B cell (primary cell): Measurements from ENCODE around the gene CDH20. TPM values are rescaled to one million over a fixed set of nuclear protein-coding genes. Genes with fewer than 3 reads are reported as not detected.

ENCODE experiments used
- ATAC-seq: fragments of 200-7000 bp; cut with Tn5 transposase; one replicate; pipeline ENCODE4 v1.10.0; 2021; ENCODE audit warnings: low read depth, mild to moderate bottlenecking, moderate number of reproducible peaks, moderate library complexity
- CTCF ChIA-PET: fragments of 350-600 bp; sonication (Branson Sonifier 250); formaldehyde crosslinking; loops from one replicate; lab custom pipeline; 2021; ENCODE audit warnings: antibody characterized with exemption, inconsistent platforms; lab: Charles Lee
- POLR2A ChIA-PET: fragments of 350-600 bp; sonication (Branson Sonifier 250); formaldehyde crosslinking; loops from one replicate; lab custom pipeline; 2021; ENCODE audit warnings: antibody characterized with exemption; lab: Charles Lee
- DNase-seq: peaks from one replicate; pipeline ENCODE4 v3.0.0; 2013
- H2AFZ ChIP-seq: 2 replicates; pipeline ENCODE4 v1.6.1; 2012; ENCODE audit warnings: mild to moderate bottlenecking, low read depth, low read length; ENCODE audit not compliant: insufficient read depth, poor library complexity, severe bottlenecking
- H3K27ac ChIP-seq, 2 donors: 1 replicate in 1 of 2; 2 replicates in 1 of 2; pipeline ENCODE4 v1.5.1; 2012 to 2013; ENCODE audit warnings: low read length in 2 of 2, mild to moderate bottlenecking in 2 of 2, moderate library complexity in 1 of 2
- H3K27me3 ChIP-seq, 4 experiments: fragments of 200-600 bp in 1 of 4; sonication (generic) in 1 of 4; replicated peaks in 1 of 4; 1 replicate in 2 of 4; 2 replicates in 2 of 4; pipeline versions ENCODE4 v1.6.1 to v1.7.0; 2013 to 2016; ENCODE audit warnings: low read length in 3 of 4, mild to moderate bottlenecking in 2 of 4, mixed read lengths in 1 of 4, moderate library complexity in 1 of 4; ENCODE audit not compliant: insufficient read depth in 4 of 4, control insufficient read depth in 3 of 4; ENCODE audit errors: control extremely low read depth in 1 of 4
- H3K36me3 ChIP-seq, 2 experiments: replicated peaks in 1 of 2; 1 replicate in 1 of 2; 2 replicates in 1 of 2; pipeline versions ENCODE4 v1.6.1 to v1.7.1; 2013; ENCODE audit warnings: low read length in 1 of 2; ENCODE audit not compliant: insufficient read depth in 2 of 2, control insufficient read depth in 1 of 2; ENCODE audit errors: control extremely low read depth in 1 of 2, extremely low read depth in 1 of 2
- H3K4me1 ChIP-seq, 2 donors: fragments of 200-600 bp in 1 of 2; sonication (generic) in 1 of 2; 1 replicate in 1 of 2; 2 replicates in 1 of 2; pipeline versions ENCODE4 v1.5.1 to v1.6.1; 2013 to 2017; ENCODE audit warnings: low read length in 2 of 2; ENCODE audit not compliant: control insufficient read depth in 2 of 2, insufficient read depth in 2 of 2
- H3K4me2 ChIP-seq: replicated peaks from 2 replicates; pipeline ENCODE3; 2012; ENCODE audit warnings: mild to moderate bottlenecking, low read depth, low read length; ENCODE audit not compliant: poor library complexity, severe bottlenecking
- H3K4me3 ChIP-seq, 5 experiments: fragments of 200-600 bp in 1 of 5; sonication (generic) in 1 of 5; 1 replicate in 3 of 5; 2 replicates in 2 of 5; pipeline versions ENCODE4 v1.5.1 to v1.7.0; 2011 to 2016; ENCODE audit warnings: low read length in 4 of 5, mild to moderate bottlenecking in 4 of 5, low read depth in 2 of 5, control low read depth in 1 of 5, moderate library complexity in 1 of 5; ENCODE audit not compliant: insufficient read depth in 1 of 5; ENCODE audit errors: control extremely low read depth in 1 of 5, extremely low read depth in 1 of 5
- H3K79me2 ChIP-seq: fragments of 200-600 bp; sonication (generic); one replicate; pipeline ENCODE4 v1.6.0; 2016; ENCODE audit warnings: low read length; ENCODE audit not compliant: control insufficient read depth, insufficient read depth
- H3K9ac ChIP-seq: fragments of 200-600 bp; sonication (generic); 2 replicates; pipeline ENCODE4 v1.6.1; 2017; ENCODE audit warnings: mild to moderate bottlenecking, low read length, moderate library complexity
- H3K9me3 ChIP-seq, 3 donors: one replicate each; pipeline versions ENCODE4 v1.6.1 to v1.7.1; 2013; ENCODE audit warnings: low read length in 2 of 3; ENCODE audit not compliant: control insufficient read depth in 2 of 3, insufficient read depth in 1 of 3; ENCODE audit errors: control extremely low read depth in 1 of 3
- H4K20me1 ChIP-seq: 2 replicates; pipeline ENCODE4 v1.6.0; 2012; ENCODE audit warnings: mild to moderate bottlenecking, low read length; ENCODE audit not compliant: insufficient read depth, control insufficient read depth, poor library complexity, severe bottlenecking
- H3K27ac Mint-ChIP-seq: one replicate; pipeline ENCODE4 v1.8.0; 2021; ENCODE audit warnings: mixed read lengths
- H3K27me3 Mint-ChIP-seq: one replicate; pipeline ENCODE4 v1.8.0; 2021; ENCODE audit warnings: mixed read lengths
- H3K4me1 Mint-ChIP-seq: one replicate; pipeline ENCODE4 v1.8.0; 2021; ENCODE audit warnings: mixed read lengths
- H3K4me3 Mint-ChIP-seq: one replicate; pipeline ENCODE4 v1.8.0; 2021; ENCODE audit warnings: mixed read lengths
- H3K9me3 Mint-ChIP-seq: one replicate; pipeline ENCODE4 v1.8.0; 2022; ENCODE audit warnings: mixed read lengths; ENCODE audit not compliant: insufficient read depth
- CTCF ChIP-seq: fragments of 200-600 bp; IDR thresholded peaks from one replicate; pipeline ENCODE4 v1.8.0; 2022; ENCODE audit warnings: antibody characterized with exemption, mild to moderate bottlenecking
- EZH2 ChIP-seq: IDR thresholded peaks from 2 replicates; pipeline ENCODE4 v1.6.1; 2012; ENCODE audit warnings: borderline replicate concordance, low read depth, mild to moderate bottlenecking, moderate library complexity, low read length; ENCODE audit not compliant: insufficient read depth, poor library complexity, severe bottlenecking
- WGBS: methylation state at CpG from one replicate; pipeline ENCODE4 v1.1.5; 2013; ENCODE audit warnings: missing lambda C conversion rate; ENCODE audit not compliant: insufficient coverage; 5-methylcytosine and 5-hydroxymethylcytosine counted together
- intact Hi-C: fragments of 100-400 bp; cut with micrococcal nuclease; formaldehyde crosslinking; loops from one replicate; pipeline ENCODE4 v1.10.0; 2022
- polyA plus RNA-seq: library from polyadenylated mRNA; depleted of rRNA; stranded (reverse); fragments of >200 nt; gene quantifications from 2 replicates; pipeline ENCODE4 v1.2.3, GENCODE V29; 2012
- total RNA-seq, 2 donors: library from RNA; stranded (reverse); fragments of 120-200 nt in 1 of 2; gene quantifications; 1 replicate in 1 of 2; 2 replicates in 1 of 2; pipeline versions ENCODE4 v1.2.3 to v1.2.4, GENCODE V29; 2013 to 2022

Gene CDH20
- total and polyA plus RNA-seq, 2 donors (not counting 1 experiment from before 2014, with no cell fraction given): 0.09 TPM; not detected in 1

GRCh38 chr18:61543518-61543917, 210.3 kb downstream of the CDH20 start:
- Mint-ChIP-seq H3K4me1 (no peaks in the 10 kb centered on the region), H3K27ac (no peak overlapping the region), H3K4me3 (no peak overlapping the region), H3K27me3 (peaks cover 5% of the 10 kb centered on the region), H3K9me3 (no peaks in the 10 kb centered on the region)
- no peak overlapping the region for H3K4me3 ChIP-seq
- POLR2A ChIA-PET: no interaction called here
- no peaks in the 10 kb centered on the region for H4K20me1 ChIP-seq
- no peak overlapping the region for H3K27ac ChIP-seq
- intact Hi-C loops: no loop called here
- DNase-seq (no peak), ATAC-seq (no peak)
- no peak overlapping the region for H2AFZ ChIP-seq
- CTCF ChIA-PET: interaction anchor here (1.2 kb wide), 1 partner anchor 8 kb away, joined by 5 read pairs; no protein-coding TSS in a partner anchor
- H3K36me3 ChIP-seq: no peaks in the 10 kb centered on the region
- TF ChIP-seq EZH2 (no peak), CTCF (no peak)
- no peaks in the 10 kb centered on the region for H3K79me2 ChIP-seq
- H3K9ac ChIP-seq: no peak overlapping the region
- H3K27me3 ChIP-seq: no peaks in the 10 kb centered on the region
- no peak overlapping the region for H3K4me2 ChIP-seq
- H3K9me3 ChIP-seq: peaks cover 0 to 3% (median 0%) of the 10 kb centered on the region in 3 donors
- WGBS: 31% methylated on average over 1 of the region's 1 CpG
- no peaks in the 10 kb centered on the region for H3K4me1 ChIP-seq

- WGBS: 85% methylated on average over 10 of the region's 10 CpGs
- intact Hi-C loops: no loop called here
- H3K27ac ChIP-seq: no peak overlapping the region
- Mint-ChIP-seq H3K4me1 (no peaks in the 10 kb centered on the region), H3K4me3 (no peak overlapping the region), H3K9me3 (no peaks in the 10 kb centered on the region), H3K27ac (no peak overlapping the region), H3K27me3 (peaks cover 5% of the 10 kb centered on the region)
- H3K36me3 ChIP-seq: no peaks in the 10 kb centered on the region
- ChIA-PET CTCF (no interaction called here), POLR2A (no interaction called here)
- H2AFZ ChIP-seq: no peak overlapping the region
- H3K9me3 ChIP-seq: peaks cover 0 to 3% (median 0%) of the 10 kb centered on the region in 3 donors
- DNase-seq (no peak), ATAC-seq (no peak)
- no peaks in the 10 kb centered on the region for H4K20me1 ChIP-seq
- H3K79me2 ChIP-seq: no peaks in the 10 kb centered on the region
- H3K27me3 ChIP-seq: no peaks in the 10 kb centered on the region
- no peak overlapping the region for H3K9ac ChIP-seq
- H3K4me1 ChIP-seq: no peaks in the 10 kb centered on the region
- H3K4me2 ChIP-seq: no peak overlapping the region
- H3K4me3 ChIP-seq: no peak overlapping the region
- TF ChIP-seq EZH2 (no peak), CTCF (no peak)
These were observed 210.9 kb downstream of the CDH20 start for GRCh38 chr18:61544178-61544577.
